Central memory CD4-positive, alpha-beta T cell (primary cell): Measurements from ENCODE around the gene MROH7.

Experiments
- DNase-seq: peaks from one replicate; pipeline ENCODE4 v3.0.0; 2022

MROH7 gene

DNA sequence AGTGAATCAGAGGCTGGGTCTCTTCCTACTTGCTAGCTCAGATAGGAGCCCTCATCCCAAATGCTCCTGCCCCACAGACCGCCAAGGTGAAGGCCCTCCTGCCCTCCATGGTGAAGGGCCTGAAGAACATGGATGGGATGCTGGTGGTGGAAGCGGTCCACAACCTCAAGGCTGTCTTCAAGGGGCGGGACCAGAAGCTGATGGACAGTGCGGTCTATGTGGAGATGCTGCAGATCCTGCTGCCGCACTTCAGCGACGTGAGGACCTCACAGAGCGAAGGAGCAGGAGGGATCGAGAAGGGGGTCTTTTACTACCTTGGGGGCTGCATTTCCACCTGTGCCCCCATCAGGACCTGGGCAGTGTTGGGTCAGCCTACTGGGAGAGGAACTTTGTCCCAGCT lies 59.5 kb downstream of the MROH7 start:
- no peak for DNase-seq

DNA sequence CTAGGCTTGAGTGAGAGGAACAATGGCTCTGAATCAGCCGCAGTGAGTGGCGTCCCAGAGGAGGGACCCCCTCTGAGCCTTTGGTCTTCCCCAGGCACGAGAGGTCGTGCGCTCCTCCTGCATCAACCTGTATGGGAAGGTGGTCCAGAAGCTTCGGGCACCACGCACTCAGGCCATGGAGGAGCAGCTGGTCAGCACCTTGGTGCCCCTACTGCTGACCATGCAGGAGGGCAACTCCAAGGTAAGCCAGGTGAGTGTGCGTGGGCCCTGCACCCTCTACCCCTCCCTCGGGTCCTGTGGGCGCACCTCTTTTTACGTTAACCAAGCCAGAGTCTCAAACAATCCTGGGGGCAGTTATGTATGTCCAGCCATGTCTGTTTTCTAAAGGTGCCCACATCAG lies 60.4 kb downstream of the MROH7 start:
- no peak for DNase-seq

DNA sequence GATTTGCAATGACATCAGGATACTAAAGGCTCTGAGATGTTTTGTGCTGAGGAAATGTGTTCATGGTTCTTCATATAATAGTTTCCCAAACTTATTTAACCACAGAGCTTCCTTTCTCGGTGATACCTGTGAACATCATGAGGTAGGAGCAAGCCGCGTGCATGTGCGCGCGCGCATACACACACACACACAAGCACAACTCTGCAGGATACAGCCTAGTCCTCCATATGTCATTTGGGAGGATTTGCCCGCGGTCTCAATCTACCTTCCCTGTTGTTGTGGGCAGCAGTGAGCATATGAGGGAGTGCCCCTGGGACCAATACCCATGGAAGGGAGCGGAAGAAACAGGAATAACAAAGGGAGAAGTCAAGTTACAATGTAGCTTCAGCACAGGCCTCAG lies 61.9 kb downstream of the MROH7 start:
- no peak for DNase-seq

DNA sequence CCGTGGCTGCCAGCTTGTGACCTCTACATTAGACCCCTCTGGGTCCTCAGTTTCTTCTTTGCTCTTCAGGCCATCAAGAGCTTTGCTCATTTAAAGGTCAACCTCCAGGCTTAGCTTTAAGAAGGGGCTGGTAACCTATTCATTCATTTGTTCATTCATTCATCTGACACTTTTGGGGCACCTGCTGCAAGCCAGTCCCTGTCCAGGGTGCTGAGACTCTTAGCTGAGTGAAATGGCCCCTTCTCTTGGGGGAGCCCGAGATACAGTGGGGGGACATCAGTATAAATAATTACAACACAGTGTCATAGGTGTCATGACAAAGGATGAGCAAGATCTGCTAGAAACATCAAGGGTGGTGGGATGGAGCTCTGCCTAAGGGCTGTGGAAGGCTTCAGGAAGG lies 63.6 kb downstream of the MROH7 start:
- DNase-seq = no peak

DNA sequence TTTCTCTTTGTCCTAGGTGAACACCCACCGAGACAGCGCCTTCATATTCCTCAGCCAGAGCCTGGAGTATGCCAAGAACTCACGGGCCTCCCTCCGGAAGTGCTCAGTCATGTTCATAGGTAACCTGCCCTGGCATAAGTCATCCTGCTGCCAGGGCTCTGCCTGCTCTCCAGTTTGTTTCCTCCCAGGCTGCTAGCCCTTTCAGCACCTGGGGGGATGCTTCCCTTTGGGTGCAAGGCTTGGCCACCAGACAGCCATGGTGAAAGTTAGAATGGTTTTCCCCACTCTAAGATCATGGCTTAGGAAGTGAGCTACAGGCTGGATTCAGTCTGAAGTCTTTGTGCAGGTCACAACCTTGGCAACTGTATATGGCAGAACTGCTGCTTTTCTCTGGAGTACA lies 64.8 kb downstream of the MROH7 start:
- no peak for DNase-seq

DNA sequence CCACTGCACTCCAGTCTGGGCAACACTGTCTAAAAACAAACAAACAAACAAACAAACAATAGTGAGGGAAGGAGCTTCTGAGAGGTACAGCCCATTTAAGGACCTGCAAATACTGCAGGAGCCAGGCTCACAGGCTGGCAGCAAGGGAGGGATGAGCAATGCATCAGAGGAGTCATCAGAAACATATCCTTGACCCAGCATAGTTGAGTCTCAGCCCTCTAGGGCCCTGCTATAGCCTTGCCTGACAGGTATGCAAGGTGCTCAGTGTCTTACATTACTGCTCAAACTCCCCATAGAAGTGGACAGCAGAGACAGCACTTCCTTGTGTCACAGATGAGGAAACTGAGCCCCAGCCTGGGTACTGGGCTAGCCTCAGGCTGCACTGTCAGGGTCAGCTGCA lies 66.8 kb downstream of the MROH7 start:
- DNase-seq = no peak

DNA sequence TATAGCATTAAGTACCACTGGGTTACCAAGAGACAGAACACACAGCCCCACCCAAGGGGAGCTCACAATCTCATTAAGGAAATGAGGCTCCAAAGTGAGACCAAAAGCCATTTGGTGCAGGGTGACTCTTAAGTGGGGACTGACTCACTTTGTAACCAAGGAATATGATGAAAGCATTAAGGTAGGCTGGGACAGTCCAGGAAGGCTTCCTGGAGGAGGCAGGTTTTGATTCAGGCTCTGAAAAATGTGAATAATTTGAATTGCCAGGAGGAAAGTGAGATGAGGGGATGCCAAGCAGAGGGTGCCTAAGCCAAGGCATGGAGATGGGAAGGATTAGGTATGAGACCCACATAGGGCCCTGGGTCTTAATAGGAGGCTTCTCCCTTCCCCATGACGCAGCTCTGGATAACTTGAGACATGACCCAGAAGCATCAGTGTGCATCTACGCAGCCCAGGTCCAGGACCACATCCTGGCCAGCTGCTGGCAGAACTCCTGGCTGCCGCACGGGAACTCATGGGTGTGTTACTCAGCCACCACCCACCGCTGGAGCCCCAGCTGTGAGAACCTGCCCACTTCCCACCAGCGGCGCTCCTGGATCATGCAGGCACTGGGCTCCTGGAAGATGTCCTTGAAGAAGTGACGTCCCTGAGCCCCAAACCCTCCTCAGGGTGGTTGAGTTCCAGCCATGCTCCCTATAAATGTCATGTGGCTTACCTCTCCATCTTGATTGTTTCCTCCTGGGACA lies 68.1 kb downstream of the MROH7 start:
- DNase-seq = no peak

DNA sequence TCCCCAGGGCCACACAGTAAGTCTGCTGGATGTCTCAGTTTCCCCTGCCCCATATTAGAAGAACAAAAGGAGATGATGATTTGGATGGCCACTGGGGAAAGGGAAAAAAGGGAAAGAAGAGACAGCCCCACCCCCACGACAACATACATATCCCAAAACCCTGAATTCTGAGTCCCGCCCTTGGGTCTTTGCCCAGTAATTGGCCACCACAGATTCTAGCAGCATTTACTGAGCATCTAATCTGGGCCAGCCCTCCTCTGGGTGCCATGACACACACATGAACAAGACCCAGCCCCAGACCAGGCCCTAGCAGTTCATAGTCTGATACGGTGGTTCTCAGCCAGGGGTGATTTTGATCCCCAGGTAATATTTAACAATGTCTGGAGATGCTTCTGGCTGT lies 68.8 kb downstream of the MROH7 start:
- no peak for DNase-seq

DNA sequence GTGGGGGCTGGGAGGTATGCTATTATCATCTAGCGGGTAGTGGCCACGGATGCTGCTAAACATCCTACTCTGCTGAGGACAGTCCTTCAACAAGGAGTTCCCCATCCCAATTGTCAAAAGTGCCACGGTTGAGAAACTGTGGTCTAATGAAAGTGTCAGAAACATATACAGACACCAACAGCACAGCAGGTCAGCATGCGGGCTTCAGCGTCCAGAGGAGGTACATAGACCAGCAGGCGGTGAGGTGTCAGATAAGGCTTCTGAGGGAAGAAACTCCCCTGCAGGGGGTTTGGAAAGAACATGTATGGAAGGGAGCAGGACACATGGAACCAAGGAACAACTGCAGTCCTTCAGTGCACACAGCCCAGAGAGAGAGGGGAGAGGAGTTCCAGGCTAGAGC lies 69.3 kb downstream of the MROH7 start:
- DNase-seq = no peak

DNA sequence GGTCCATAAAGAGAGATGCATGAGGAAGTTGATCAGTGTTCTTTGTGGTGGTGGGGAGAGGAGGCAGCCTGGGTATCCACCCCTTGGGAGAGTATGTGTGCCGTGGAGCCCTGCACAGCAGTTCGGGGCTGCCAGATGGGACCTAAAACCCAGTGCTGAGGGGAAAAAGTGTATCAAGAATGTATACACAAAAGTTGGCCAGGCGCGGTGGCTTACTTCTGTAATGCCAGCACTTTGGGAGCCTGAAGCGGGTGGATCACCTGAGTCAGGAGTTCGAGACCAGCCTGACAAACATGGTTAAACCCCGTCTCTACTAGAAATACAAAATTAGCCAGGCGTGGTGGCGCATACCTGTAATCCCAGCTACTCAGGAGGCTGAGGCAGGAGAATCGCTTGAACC lies 70.0 kb downstream of the MROH7 start:
- DNase-seq = no peak

DNA sequence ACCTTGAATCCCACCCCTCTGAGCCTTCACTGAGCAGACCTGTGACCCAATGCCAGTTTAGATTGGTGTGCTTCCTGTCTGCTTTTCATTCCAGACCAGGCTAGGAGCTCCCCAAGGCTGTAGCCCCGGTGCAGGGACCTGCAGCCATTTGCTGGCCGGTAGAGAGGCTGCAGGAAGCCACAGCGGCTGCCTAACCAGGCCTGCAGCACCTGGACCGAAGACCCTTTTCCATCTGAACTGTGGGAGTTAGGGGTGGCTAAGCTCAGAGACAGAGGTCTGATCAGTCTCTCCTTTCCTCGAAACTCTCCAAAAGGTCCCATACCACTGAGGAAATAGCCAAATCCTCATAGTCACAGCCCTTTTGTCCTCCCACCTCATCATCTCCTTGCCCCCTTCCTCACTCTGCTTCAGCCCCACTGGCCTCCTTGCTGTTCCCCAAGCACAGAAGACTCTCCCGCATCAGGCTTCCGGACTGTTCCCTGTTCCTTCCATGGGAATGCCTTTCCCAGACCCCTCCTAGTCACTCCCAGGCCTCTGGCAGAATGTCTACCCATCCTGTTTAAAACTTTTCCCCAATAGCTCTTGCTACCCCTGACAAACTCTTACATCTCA lies 73.4 kb downstream of the MROH7 start:
- no peak for DNase-seq

DNA sequence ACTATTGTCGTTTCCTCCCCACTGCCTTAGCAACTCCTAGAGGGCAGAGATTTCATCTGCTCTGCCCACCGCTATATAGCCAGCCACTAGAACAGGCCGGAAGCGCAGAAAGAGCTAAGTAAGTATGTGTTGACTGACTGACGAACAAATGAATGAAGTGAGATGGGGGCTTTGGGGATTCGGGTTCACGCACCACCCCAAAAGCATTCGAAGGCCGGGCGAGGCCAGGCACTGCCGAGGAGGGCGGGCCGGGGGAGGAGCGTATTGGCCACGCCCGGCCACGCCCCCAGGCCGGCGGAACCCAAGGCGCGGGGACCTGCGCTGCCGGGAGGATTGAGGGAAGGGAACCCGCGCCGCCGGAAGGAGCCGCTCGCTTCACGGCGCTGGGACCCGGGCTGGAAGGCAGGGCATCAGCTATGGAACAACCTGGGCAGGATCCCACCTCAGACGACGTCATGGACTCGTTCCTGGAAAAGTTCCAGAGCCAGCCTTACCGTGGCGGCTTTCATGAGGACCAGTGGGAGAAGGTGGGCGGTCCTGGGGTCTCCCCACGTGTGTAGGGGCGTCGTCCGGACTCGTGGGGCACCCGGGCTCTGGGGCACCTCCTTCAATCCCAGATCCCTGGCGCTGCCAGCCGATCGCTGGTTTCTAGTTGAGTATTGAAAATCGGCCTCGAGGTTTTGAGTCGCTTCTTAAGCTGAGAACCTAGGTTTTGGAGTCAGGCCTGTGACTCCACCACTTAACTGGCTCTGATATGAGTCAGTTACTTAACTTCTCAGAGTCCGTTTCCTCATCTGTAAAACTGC lies 74.1 kb downstream of the MROH7 start, which contains the start of gene TTC4:
Gene TTC4, plus strand, starts transcription at position 369 of the 806 bp plus-strand sequence. Its CDS starts 48 bp downstream, at position 417.
- DNase-seq = peak; percentile 79

DNA sequence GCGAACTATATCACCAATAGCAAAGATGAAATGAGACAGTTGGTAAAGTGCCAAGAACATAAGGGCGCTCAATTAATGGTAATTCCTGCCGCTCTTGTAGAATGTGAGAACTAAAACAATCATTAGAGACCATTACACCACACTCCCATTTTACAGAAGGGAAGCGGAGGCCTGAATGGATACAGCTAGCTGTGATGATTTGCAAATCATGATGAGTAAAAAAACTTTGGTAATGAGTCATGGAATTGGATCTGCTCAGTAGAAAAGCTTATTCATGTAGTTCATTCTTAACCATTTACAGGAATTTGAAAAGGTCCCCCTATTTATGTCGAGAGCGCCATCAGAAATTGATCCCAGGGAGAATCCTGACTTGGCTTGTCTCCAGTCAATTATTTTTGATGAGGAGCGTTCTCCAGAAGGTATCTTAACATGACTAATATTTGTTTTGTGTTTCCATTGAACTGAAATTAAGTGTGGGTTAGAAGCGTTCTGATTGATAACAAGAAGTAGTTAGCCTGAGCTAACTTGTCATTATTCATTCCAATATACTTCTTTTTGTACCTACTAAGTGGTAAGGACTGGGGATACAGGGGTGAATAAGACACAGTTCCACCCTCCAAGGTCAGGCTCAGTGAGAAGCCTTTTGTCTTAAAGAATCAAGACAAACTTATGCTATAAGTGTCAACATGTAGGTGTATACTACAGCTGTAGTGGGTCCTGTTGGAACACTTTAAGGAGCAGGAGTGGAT lies 74.9 kb downstream of the MROH7 start:
- DNase-seq = no peak

DNA sequence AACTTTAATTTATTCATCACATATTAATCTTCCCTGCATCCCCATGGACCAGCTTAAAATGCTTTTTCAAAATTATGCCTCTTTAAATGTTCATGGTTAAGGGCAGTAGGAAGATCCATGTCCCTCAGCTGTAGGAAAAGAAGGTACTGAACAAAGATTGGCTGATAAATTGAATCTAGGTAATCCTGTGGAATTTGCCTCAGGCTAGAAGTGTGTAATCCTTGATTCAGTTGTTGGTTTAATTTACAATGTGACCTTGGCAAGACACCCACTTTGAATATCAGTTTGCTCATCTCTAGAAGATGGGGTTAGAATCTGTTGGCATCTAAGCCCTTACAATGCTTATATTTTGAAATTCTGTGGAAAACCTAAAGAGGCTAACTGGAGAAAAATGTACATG lies 80.1 kb downstream of the MROH7 start:
- no peak for DNase-seq

DNA sequence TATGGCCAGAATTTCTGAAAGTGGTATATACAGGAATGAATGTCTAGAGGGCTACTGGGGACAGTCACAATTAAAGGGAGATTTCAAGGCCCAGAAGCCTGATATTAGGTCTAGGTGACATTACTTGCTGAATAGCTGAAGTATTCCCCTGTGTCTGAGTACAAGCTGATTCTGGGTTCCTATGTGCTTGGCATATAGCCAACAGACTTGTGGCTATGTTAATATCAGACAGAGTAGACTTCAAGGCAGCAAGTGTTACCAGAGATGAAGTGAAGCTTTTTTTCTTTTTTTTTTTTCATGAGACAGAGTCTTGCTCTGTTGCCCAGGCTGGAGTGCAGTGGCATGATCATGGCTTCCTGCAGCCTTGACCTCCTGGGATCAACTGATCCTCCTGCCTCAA lies 82.4 kb downstream of the MROH7 start:
- no peak for DNase-seq

DNA sequence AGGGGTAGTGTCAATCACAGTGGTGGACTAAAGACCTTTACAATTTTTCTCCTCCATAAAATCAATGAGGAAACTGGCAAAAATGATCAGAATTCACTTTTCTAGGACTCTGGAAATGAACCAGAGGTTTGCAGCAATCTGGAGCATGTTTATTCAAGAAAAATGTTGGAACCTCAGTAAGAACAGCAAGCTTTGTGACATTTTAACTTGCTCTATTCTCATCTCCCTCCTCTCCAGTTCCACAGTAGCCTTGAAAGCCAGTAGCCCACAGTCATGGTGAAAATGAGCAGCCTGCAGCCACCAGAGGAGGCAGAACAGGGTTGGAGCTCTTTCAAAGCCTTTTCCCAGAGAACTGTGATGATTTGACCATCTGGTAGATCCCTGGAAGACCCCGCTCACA lies 83.2 kb downstream of the MROH7 start:
- DNase-seq = no peak

DNA sequence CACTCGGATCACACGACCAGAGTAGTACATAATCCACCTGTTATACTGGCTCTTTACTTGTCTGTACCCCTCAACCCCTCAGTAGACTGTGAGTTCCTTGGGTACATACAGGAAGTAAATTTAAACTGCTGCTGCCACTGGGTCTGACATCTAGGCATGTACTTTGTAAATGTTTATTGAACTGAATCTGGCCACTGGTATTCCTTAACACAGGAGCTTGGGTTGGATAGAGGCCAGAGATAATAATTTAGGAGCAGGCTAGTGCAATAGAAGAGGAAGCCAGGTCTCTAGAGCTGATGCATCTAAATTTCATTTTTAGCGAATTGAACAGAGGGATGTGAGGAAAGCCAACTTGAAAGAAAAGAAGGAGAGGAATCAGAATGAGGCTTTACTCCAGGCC lies 86.4 kb downstream of the MROH7 start:
- DNase-seq = no peak

DNA sequence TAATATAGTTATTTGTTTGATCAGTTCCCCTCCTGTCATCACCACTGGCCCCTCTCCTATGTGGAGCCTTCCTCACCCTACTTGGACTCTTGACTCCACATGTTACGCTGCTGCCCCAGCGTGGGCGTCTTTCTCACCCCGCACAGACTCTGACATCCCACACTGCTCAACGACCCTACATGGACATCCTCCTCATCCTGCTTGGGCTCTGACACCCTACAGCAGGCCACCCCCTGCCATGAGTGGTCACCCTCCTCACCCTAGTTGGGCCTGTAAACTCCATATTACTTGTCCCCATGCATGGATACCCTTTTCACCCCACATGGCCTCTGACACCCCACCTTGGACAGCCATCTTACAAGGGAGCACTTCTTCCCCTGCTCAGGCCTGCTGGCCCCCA lies 95.1 kb downstream of the MROH7 start:
- no peak for DNase-seq

DNA sequence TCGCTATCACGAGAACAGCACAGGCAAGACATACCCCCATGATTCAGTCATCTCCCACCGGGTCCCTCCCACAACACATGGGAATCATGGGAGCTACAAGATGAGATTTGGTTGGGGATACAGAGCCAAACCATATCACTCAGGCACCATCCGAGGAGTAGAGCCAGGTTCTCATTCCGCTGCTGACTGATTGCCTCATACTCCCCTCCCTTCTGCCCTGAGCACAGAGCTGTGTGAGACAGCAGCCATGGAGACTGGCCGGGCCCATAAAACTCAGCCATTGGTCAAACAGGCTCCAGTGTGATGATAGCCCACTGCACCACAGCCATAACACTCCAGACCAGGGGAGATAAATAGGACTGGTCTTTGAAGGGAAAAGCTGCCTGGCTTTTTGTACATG lies 96.7 kb downstream of the MROH7 start:
- DNase-seq = no peak

DNA sequence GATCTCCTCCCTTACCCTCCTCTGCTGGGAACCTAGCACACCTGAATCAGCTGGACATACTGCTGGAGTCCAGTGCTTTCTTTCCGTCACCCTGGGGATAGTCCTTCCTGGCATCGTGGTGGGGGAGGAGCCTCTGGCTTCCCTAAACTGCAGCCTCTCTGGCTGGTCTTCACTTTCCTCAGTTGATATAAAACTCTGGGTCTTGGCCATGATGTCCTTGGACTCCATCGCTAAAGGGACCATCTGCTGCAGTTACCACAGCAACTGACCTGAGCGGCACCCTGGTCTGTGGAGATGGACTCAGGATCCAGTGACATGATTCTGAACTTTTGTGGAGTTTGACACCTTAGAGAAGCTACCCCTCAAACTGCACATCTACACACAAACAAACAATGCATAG lies 99.9 kb downstream of the MROH7 start:
- no peak for DNase-seq

DNA sequence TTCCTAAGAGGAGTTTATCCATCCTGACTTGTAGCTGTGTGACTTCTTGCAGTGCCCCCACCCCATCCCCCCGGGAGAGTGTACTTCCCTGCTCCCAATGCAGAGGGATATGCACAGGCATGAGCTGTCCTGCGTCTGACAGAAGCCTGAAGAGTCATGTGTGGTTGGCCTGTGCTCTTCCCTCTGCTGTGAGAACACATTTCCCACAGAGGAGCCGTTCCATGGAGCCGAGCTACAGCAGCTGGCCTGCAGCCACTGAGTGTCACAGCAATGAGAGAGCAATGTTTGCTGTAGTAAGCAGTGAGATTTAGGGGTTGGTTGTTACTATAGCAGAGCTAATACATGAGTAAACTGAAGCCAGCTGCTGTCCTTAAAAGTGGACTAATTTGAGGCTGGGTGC lies 100.7 kb downstream of the MROH7 start:
- no peak for DNase-seq

DNA sequence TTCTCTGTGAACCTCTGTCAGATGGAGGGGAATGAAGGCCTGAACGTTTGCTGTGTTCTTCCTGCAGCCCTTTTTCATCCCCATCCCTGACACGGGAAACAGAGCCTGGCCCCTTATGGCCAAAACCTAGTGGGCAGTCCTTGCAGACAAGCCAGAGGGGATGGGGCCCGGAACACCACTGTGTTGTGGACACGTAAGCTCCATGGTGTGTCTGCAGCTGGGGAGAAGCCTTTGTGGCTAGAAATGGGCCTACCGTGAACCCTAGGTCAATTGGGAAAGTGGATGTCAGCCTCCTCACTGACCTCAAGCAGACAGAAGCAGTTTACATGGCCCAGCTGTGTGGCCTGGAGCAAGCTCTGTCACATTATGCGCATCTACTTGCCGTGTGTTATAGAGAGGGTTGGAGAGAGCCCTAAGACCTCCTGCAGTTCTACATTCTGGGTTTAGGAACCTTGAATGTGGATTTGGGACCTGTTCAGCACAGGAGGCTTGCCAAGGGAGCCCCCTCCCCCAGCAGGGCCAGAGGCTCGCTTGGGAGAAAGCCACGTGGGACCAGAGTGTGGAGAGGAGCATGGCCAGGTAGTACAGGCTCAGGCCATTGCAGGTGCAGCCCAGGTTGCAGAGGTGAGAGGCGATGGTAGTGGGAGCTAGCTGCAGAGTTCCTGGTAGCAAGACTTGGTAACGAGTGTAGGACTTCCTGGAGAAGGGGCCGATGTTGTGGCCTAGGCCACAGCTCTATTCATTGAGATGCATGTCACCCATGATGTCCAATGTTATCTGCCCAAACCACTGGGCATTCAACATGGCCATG lies 102.0 kb downstream of the MROH7 start:
- no peak for DNase-seq
